Measurements from ENCODE around the gene DEGS2. TPM values are rescaled to one million over a fixed set of nuclear protein-coding genes. Genes with fewer than 3 reads are reported as not detected.

Gene DEGS2
- total RNA-seq, 1 experiment from 2014 or later: 1.6 TPM

DNA sequence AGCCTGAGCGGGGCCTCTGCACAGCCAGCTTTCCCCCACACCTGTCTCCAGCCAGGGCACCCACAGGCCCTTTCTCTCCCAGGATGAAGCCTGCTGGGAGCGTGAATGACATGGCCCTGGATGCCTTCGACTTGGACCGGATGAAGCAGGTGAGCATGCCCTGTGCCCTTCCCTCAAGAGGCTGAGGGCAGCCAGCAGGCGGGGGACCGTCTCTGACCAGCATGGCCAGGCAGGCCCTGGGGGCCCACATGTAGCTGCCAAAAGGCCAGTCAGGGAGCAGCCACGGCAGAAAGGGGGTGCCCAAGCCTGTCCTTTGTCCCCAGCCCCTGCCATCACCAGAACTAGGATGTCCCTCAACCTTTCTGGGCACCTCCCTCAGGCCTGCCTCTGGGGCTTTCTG lies 18.3 kb downstream of the DEGS2 start:
- DNase-seq (ENCODE audit: low spot score): no peak
- no peak for ATAC-seq
- Mint-ChIP-seq H3K36me3 (no peaks in the 10 kb centered on the region), H3K27ac (no peak overlapping the region), H3K27me3 (ENCODE audit: low read depth) (no peaks in the 10 kb centered on the region), H3K4me3 (no peak overlapping the region), H3K9me3 (no peaks in the 10 kb centered on the region), H3K4me1 (peaks cover 8% of the 10 kb centered on the region)
- ChIA-PET CTCF (interaction anchor here (0.6 to 9.5 kb wide), 16 partner anchors 10 to 191 kb away, joined by 3 to 136 read pairs (median 6); partner anchors contain the start of gene DEGS2), POLR2A (no interaction called here)
- no peak for TF ChIP-seq NR2C2 (CRISPR knock-in tag; IDR thresholded peaks at IDR 0.05)

- H3K9me3 Mint-ChIP-seq: no peaks in the 10 kb centered on the region
- DNase-seq (ENCODE audit: low spot score) (peak; percentile 74), ATAC-seq (peak; percentile 86)
- H3K4me1 Mint-ChIP-seq: peaks cover 8% of the 10 kb centered on the region
- 0 out of 2 replicates have a peak overlapping the region, but pooled peaks have one; percentile 49 for H3K27ac Mint-ChIP-seq
- no peaks in the 10 kb centered on the region for H3K36me3 Mint-ChIP-seq
- no peak overlapping the region for H3K4me3 Mint-ChIP-seq
- POLR2A ChIA-PET: no interaction called here
- no peaks in the 10 kb centered on the region for H3K27me3 Mint-ChIP-seq (ENCODE audit: low read depth)
- TF ChIP-seq ZNF317 (CRISPR knock-in tag; IDR thresholded peaks at IDR 0.05; ENCODE audit: borderline replicate concordance, low read depth): no peak
- TF ChIP-seq HMGXB4 (CRISPR knock-in tag; IDR thresholded peaks at IDR 0.05): 0 out of 2 replicates have a peak, but pooled peaks have one; percentile 14
- TF ChIP-seq GRHL2 (CRISPR knock-in tag; IDR thresholded peaks at IDR 0.05; ENCODE audit: insufficient replicate concordance, severe bottlenecking): no peak
- TF ChIP-seq, protein P1, sequence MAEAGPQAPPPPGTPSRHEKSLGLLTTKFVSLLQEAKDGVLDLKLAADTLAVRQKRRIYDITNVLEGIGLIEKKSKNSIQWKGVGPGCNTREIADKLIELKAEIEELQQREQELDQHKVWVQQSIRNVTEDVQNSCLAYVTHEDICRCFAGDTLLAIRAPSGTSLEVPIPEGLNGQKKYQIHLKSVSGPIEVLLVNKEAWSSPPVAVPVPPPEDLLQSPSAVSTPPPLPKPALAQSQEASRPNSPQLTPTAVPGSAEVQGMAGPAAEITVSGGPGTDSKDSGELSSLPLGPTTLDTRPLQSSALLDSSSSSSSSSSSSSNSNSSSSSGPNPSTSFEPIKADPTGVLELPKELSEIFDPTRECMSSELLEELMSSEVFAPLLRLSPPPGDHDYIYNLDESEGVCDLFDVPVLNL (CRISPR knock-in tag; IDR thresholded peaks at IDR 0.05; ENCODE audit: borderline replicate concordance, low read depth): no peak
- TF ChIP-seq USF1 (CRISPR knock-in tag; IDR thresholded peaks at IDR 0.05): peak; percentile 13; the same call in 1 of the 2 replicates
- TF ChIP-seq GABPB1 (CRISPR knock-in tag; IDR thresholded peaks at IDR 0.05): 0 out of 2 replicates have a peak, but pooled peaks have one; percentile 17
- TF ChIP-seq CTCF (IDR thresholded peaks at IDR 0.05): 0 out of 2 replicates have a peak, but pooled peaks have one; percentile 14
- no peak for TF ChIP-seq ATF3 (CRISPR knock-in tag; conservative IDR thresholded peaks at IDR 0.05)
- CTCF ChIA-PET: interaction anchor here (0.6 to 9.5 kb wide), 18 partner anchors 9 to 170 kb away, joined by 3 to 136 read pairs (median 6); partner anchors contain the start of gene DEGS2
Measured at GRCh38 chr14:100140452-100141078, 18.9 kb downstream of the DEGS2 start.

DNA sequence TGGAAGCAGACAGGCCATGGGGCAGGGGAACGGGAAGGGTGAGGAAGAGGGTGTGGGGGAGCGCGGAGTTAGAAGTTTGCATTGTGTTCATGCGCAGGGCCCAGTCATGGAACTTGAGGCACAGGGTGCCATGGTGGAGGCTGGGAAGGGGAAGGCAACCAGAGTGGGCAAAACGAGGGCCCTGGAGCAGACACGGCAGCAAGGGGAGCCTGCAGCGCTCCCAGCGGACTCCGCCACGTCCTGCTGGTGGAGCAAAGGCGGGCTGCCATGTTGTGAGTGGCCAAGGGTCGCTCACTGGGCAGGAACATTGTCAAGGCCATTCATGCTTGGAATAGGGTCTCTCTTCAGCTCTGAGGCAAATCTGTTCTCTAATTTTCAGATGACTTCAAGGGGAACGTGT lies 20.5 kb downstream of the DEGS2 start:
- ChIA-PET POLR2A (no interaction called here), CTCF (interaction anchor here (1.2 to 9.5 kb wide), 4 partner anchors 15 to 54 kb away, joined by 3 to 136 read pairs (median 8); partner anchors contain the start of gene DEGS2)
- no peaks in the 10 kb centered on the region for H3K9me3 Mint-ChIP-seq
- no peak overlapping the region for H3K27ac Mint-ChIP-seq
- no peaks in the 10 kb centered on the region for H3K27me3 Mint-ChIP-seq (ENCODE audit: low read depth)
- no peak overlapping the region for H3K4me3 Mint-ChIP-seq
- H3K4me1 Mint-ChIP-seq: peaks cover 8% of the 10 kb centered on the region
- no peak for DNase-seq (ENCODE audit: low spot score)
- H3K36me3 Mint-ChIP-seq: no peaks in the 10 kb centered on the region; the same call in 1 of the 2 replicates
- ATAC-seq: no peak
- no peak for TF ChIP-seq GABPB1 (CRISPR knock-in tag; IDR thresholded peaks at IDR 0.05)
- TF ChIP-seq, protein P1 (CRISPR knock-in tag; IDR thresholded peaks at IDR 0.05; ENCODE audit: borderline replicate concordance, low read depth): no peak
- no peak for TF ChIP-seq ZNF263 (CRISPR knock-in tag; IDR thresholded peaks at IDR 0.05; ENCODE audit: low read depth)
- no peak for TF ChIP-seq SMAD3 (CRISPR knock-in tag; IDR thresholded peaks at IDR 0.05; ENCODE audit: borderline replicate concordance)
- no peak for TF ChIP-seq JUN (CRISPR knock-in tag; IDR thresholded peaks at IDR 0.05)
- no peak for TF ChIP-seq ATF6 (CRISPR knock-in tag; IDR thresholded peaks at IDR 0.05)
- no peak for TF ChIP-seq MYBL2 (CRISPR knock-in tag; IDR thresholded peaks at IDR 0.05)
- no peak for TF ChIP-seq USF1 (CRISPR knock-in tag; IDR thresholded peaks at IDR 0.05)
- no peak for TF ChIP-seq ZNF425 (CRISPR knock-in tag; conservative IDR thresholded peaks at IDR 0.05)

All from WTC11 (cell line).